Ascending aorta (tissue), 2 donors: ENCODE measurements around the gene NHS. TPM values are rescaled to one million over a fixed set of nuclear protein-coding genes. Genes with fewer than 3 reads are reported as not detected.
"Not testable (repeated sequence)": the region's sequence is repeated elsewhere in the genome, so short reads cannot be mapped to it uniquely, and the experiment has no call there.

Experiments
- DNase-seq, 2 donors: peaks; one replicate each; pipeline ENCODE4 v3.0.0-alpha.2; 2019; ENCODE audit warnings: low spot score in 2 of 2
- H3K27ac ChIP-seq, 2 donors: fragments of 200-600 bp; sonication (generic); one replicate each; pipeline ENCODE4 v1.5.1; 2016 to 2017; ENCODE audit warnings: mild to moderate bottlenecking in 1 of 2
- H3K27me3 ChIP-seq: fragments of 200-600 bp; sonication (generic); one replicate; pipeline ENCODE4 v1.5.1; 2017
- H3K36me3 ChIP-seq, 2 donors: fragments of 200-600 bp; sonication (generic); one replicate each; pipeline ENCODE4 v1.5.1; 2016
- H3K4me1 ChIP-seq, 2 donors: fragments of 200-600 bp; sonication (generic); one replicate each; pipeline ENCODE4 v1.5.1; 2016 to 2017; ENCODE audit warnings: mild to moderate bottlenecking in 1 of 2
- H3K4me3 ChIP-seq, 2 donors: fragments of 200-600 bp; sonication (generic); one replicate each; pipeline ENCODE4 v1.5.1; 2016 to 2017; ENCODE audit warnings: mild to moderate bottlenecking in 1 of 2
- H3K9me3 ChIP-seq, 2 donors: fragments of 200-600 bp; sonication (generic); one replicate each; pipeline ENCODE4 v1.5.1; 2016
- intact Hi-C: fragments of 100-400 bp; cut with DNase I; formaldehyde crosslinking; loops from one replicate; pipeline ENCODE4 v1.15.1; 2023
- total RNA-seq: library from RNA; depleted of rRNA; stranded (reverse); fragments of >200 nt; gene quantifications from one replicate; pipeline ENCODE4 v1.1.0, GENCODE V29; 2016
- TF ChIP-seq, protein P1 (sequence below), 3 experiments: fragments of 200-600 bp in 2 of 3; fragments of 450-650 bp in 1 of 3; sonication (generic) in 2 of 3; IDR thresholded peaks; one replicate each; pipeline ENCODE4 v1.5.1; 2016 to 2019; ENCODE audit warnings: antibody characterized with exemption in 3 of 3, mild to moderate bottlenecking in 1 of 3, moderate library complexity in 1 of 3

The NHS gene
- total RNA-seq, 1 donor from 2014 or later: 8.8 TPM

DNA sequence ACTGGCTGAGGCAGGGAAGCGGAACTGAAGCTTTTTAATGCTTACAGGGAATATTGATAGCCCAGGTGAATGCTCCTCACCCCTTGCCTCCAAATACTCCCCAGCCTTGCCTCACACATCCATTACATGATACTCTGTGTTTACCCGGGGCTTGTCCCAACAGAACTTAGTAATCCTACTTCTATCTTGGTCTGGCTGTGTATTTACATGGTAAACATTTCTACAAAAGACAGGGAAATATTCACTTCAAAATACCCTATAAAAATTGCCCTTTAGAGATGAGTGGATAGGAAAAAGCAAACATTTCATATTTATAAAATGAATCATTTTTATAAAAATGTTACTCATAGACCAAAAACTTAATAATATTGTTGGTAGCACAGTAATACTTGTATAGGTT, 120.1 kb downstream of the NHS start:
- H3K9me3 ChIP-seq: no peaks in the 10 kb centered on the region
- H3K27ac ChIP-seq: no peak overlapping the region
- H3K36me3 ChIP-seq: no peaks in the 10 kb centered on the region
- peaks cover 0 to 6% of the 10 kb centered on the region in 2 donors for H3K4me1 ChIP-seq
- H3K4me3 ChIP-seq: no peak overlapping the region
- intact Hi-C loops: no loop called here
- no peaks in the 10 kb centered on the region for H3K27me3 ChIP-seq
- TF ChIP-seq, protein P1, sequence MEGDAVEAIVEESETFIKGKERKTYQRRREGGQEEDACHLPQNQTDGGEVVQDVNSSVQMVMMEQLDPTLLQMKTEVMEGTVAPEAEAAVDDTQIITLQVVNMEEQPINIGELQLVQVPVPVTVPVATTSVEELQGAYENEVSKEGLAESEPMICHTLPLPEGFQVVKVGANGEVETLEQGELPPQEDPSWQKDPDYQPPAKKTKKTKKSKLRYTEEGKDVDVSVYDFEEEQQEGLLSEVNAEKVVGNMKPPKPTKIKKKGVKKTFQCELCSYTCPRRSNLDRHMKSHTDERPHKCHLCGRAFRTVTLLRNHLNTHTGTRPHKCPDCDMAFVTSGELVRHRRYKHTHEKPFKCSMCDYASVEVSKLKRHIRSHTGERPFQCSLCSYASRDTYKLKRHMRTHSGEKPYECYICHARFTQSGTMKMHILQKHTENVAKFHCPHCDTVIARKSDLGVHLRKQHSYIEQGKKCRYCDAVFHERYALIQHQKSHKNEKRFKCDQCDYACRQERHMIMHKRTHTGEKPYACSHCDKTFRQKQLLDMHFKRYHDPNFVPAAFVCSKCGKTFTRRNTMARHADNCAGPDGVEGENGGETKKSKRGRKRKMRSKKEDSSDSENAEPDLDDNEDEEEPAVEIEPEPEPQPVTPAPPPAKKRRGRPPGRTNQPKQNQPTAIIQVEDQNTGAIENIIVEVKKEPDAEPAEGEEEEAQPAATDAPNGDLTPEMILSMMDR (IDR thresholded peaks at IDR 0.05): no peak
- DNase-seq: no peak

DNA sequence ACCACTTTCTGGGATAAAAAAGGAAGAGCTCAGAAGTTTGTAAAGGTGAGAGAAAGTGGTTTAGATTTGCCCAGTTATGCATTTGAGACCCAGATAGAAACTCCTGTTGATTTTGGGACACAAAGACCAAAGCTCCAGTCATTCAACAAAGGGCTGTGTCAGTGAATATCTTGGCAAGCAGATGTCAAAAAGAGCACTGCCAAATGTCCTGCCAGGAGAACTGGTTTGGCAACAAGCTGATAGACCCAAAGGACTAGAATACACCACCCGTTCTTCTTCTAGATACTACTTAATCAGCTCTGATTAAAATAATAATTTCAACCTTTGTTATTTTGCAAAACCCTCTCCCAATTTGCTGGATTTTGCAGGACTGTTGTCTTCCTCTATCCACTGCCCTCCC, 121.4 kb downstream of the NHS start:
- intact Hi-C loops: no loop called here
- TF ChIP-seq, protein P1 (IDR thresholded peaks at IDR 0.05): no peak
- no peak for DNase-seq
- Histone ChIP-seq H3K27ac (no peak overlapping the region), H3K27me3 (no peaks in the 10 kb centered on the region), H3K4me3 (no peak overlapping the region), H3K36me3 (no peaks in the 10 kb centered on the region), H3K9me3 (no peaks in the 10 kb centered on the region), H3K4me1 (peaks cover 0 to 6% of the 10 kb centered on the region in 2 donors)

DNA sequence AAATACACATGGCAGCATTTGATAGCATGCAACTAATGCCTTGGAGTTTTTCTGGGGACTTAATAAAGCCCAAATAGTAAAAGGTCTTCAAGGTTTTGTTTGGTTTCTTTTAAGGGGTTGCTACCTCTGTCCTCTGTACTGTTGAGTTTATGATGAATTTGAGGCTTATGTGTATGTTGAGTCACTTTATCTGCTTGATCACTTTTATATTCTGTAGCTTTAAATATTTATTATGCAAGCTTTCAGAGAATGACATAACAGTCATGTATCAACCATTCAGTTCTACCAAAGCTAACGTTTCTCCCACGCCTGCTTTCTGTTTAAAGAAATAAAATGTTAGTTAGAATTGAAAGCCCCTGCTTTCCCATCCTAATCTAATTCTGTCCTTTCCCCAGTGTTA, 122.2 kb downstream of the NHS start:
- TF ChIP-seq, protein P1 (IDR thresholded peaks at IDR 0.05): no peak
- no peaks in the 10 kb centered on the region for H3K27me3 ChIP-seq
- no peaks in the 10 kb centered on the region for H3K36me3 ChIP-seq
- no peak overlapping the region for H3K27ac ChIP-seq
- intact Hi-C loops: no loop called here
- no peak for DNase-seq
- no peaks in the 10 kb centered on the region for H3K9me3 ChIP-seq
- H3K4me3 ChIP-seq: no peak overlapping the region
- H3K4me1 ChIP-seq: peaks cover 0 to 6% of the 10 kb centered on the region in 2 donors

DNA sequence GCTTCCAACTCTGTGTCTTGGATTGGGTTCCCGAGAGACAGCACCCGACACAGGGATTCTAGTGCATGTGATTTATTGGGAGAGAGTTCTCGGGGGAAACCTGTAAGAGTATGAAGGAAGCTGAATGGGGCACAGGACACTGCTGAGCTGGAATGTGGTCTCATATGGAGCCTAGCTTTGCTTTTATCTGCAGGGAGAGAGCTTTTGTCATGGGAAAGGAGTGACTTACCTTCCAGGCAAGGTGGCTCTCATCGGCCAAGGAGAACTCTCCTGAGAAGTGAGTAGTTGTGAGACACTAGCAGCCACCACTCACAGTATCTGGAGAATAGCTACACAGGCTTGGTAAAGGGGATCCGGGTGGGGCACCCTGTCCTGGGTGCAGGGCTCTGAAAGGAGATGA, 124.5 kb downstream of the NHS start:
- Histone ChIP-seq H3K36me3 (no peaks in the 10 kb centered on the region), H3K9me3 (no peaks in the 10 kb centered on the region), H3K27me3 (no peaks in the 10 kb centered on the region), H3K27ac (no peak overlapping the region), H3K4me1 (peaks cover 0 to 3% of the 10 kb centered on the region in 2 donors), H3K4me3 (no peak overlapping the region)
- TF ChIP-seq, protein P1 (IDR thresholded peaks at IDR 0.05): no peak
- DNase-seq: no peak
- intact Hi-C loops: no loop called here

DNA sequence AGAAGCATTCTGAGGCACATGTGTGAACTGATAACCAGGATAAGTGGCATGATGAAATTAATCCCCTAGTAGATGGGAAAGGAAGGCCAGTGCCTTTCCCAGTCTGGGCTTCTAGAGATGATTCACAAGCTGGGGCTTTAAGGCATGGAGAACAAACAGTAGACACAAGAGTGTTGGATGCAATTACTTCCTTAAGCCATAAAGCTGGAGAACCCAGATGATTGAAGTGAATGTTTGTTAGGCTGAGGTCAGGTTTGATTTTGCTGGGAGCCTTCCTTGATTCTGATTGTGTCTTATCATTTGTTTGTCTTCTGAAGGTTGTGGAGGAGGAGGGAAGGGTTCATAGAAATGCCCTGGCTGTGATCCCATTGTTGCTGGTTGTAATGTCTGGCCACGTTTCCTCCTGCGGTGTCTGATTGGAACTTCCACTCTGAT, 125.2 kb downstream of the NHS start:
- intact Hi-C loops: no loop called here
- no peak for DNase-seq
- TF ChIP-seq, protein P1 (IDR thresholded peaks at IDR 0.05): no peak
- no peaks in the 10 kb centered on the region for H3K36me3 ChIP-seq
- H3K27me3 ChIP-seq: no peaks in the 10 kb centered on the region
- H3K9me3 ChIP-seq: no peaks in the 10 kb centered on the region
- H3K4me3 ChIP-seq: no peak overlapping the region
- H3K4me1 ChIP-seq: no peaks in the 10 kb centered on the region
- no peak overlapping the region for H3K27ac ChIP-seq

DNA sequence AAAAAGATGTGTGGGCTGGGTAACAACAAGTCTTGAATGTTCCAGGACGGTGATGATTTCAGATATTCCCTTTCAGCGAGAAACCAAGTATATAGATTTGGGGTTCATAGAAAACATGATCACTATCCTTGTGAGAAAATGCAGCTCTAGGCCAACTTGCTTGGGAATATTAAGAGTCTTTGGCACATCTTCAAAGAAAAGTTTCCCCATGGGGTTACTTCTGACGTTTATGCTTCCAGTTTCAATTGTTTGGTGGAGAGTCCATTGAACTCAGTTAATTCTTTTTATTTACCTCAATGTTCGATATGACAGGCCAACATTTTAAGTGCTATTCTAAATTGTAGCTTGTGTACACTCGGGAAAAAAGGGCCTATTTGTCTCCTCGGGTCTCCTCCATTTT, 126.7 kb downstream of the NHS start:
- H3K4me1 ChIP-seq: no peaks in the 10 kb centered on the region
- H3K36me3 ChIP-seq: no peaks in the 10 kb centered on the region
- intact Hi-C loops: no loop called here
- TF ChIP-seq, protein P1 (IDR thresholded peaks at IDR 0.05): no peak
- H3K27me3 ChIP-seq: no peaks in the 10 kb centered on the region
- no peak overlapping the region for H3K27ac ChIP-seq
- DNase-seq: no peak
- peaks cover 4 to 6% of the 10 kb centered on the region in 2 donors for H3K9me3 ChIP-seq
- no peak overlapping the region for H3K4me3 ChIP-seq

DNA sequence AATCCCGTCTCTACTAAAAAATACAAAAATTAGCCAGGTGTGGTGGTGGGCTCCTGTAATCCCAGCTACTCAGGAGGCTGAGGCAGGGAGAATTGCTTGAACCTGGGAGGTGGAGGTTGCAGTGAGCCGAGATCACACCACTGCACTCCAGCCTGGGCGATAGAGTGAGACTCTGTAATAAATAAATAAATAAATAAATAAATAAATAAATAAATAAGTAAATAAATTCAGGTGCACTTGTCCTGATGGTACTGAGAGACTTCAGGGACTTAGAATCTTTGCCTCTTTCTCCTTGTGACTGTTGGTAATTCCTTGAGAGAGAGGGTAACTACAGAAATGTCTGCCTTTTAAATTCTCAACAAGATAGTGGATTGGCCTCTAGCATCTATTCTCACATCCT, 131.4 kb downstream of the NHS start:
- DNase-seq, H3K27me3 ChIP-seq, H3K4me1 ChIP-seq, intact Hi-C loops, H3K36me3 ChIP-seq, H3K4me3 ChIP-seq, H3K27ac ChIP-seq: not testable (repeated sequence)
- H3K9me3 ChIP-seq: peaks cover 4 to 11% of the 10 kb centered on the region in 2 donors
